PC-3 (cell line): ENCODE data around the gene RABGAP1L.

ENCODE experiments used
- CTCF ChIP-seq: fragments of 300-600 bp; sonication (generic); conservative IDR thresholded peaks from 2 replicates; pipeline ENCODE4 v1.5.1; 2017; ENCODE audit warnings: antibody characterized with exemption, low read depth, mild to moderate bottlenecking, low read length
- EZH2phosphoT487 ChIP-seq: fragments of 300-600 bp; sonication (generic); IDR thresholded peaks from 2 replicates; pipeline ENCODE4 v1.6.1; 2018; ENCODE audit warnings: mild to moderate bottlenecking, antibody characterized with exemption, low read length, borderline replicate concordance

- TF ChIP-seq CTCF (no peak), EZH2phosphoT487 (no peak)
Observed at GRCh38 chr1:174232761-174233160, 73.4 kb downstream of the RABGAP1L start.
